GM12864 (cell line): ENCODE measurements around the gene C2CD4C.
A peak's percentile ranks its signal among the peaks of the same experiment; 100 is the strongest.
"Not testable (repeated sequence)": the region's sequence is repeated elsewhere in the genome, so short reads cannot be mapped to it uniquely, and the experiment has no call there.

ENCODE experiments used
- DNase-seq: peaks from one replicate; pipeline ENCODE4 v3.0.0-alpha.2; 2011; ENCODE audit warnings: low read depth
- H3K4me3 ChIP-seq: 2 replicates; pipeline ENCODE4 v1.5.1; 2011; ENCODE audit warnings: mild to moderate bottlenecking, low read depth, low read length, control low read depth
- TF ChIP-seq, protein P1 (sequence below): IDR thresholded peaks from 2 replicates; pipeline ENCODE4 v1.5.1; 2011; ENCODE audit warnings: low read depth, mild to moderate bottlenecking, moderate library complexity, low read length, control low read depth, inconsistent platforms; ENCODE audit errors: missing control alignments

C2CD4C gene

DNA sequence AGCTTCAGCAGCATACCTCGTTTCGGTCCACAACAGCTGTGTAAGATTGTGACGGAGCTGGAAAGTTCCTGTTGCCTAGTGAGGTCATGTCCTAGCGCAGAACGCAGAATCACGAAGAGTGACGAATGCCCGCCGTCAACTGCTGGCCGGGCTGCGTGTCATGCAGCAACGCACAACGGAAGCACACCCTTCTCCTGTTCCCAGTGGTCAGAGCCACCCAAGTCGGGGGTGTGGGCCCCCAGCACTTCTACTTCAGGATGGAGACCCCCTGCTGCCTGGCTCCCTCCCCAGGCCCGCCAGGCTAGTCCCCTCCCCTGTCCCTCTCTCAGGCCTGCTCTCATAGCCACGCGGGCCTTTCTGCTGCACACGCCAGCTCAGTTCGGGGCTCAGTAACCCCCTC lies 25.9 kb downstream of the C2CD4C start:
- H3K4me3 ChIP-seq = no peak overlapping the region
- TF ChIP-seq, protein P1, sequence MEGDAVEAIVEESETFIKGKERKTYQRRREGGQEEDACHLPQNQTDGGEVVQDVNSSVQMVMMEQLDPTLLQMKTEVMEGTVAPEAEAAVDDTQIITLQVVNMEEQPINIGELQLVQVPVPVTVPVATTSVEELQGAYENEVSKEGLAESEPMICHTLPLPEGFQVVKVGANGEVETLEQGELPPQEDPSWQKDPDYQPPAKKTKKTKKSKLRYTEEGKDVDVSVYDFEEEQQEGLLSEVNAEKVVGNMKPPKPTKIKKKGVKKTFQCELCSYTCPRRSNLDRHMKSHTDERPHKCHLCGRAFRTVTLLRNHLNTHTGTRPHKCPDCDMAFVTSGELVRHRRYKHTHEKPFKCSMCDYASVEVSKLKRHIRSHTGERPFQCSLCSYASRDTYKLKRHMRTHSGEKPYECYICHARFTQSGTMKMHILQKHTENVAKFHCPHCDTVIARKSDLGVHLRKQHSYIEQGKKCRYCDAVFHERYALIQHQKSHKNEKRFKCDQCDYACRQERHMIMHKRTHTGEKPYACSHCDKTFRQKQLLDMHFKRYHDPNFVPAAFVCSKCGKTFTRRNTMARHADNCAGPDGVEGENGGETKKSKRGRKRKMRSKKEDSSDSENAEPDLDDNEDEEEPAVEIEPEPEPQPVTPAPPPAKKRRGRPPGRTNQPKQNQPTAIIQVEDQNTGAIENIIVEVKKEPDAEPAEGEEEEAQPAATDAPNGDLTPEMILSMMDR = no peak
- no peak for DNase-seq

DNA sequence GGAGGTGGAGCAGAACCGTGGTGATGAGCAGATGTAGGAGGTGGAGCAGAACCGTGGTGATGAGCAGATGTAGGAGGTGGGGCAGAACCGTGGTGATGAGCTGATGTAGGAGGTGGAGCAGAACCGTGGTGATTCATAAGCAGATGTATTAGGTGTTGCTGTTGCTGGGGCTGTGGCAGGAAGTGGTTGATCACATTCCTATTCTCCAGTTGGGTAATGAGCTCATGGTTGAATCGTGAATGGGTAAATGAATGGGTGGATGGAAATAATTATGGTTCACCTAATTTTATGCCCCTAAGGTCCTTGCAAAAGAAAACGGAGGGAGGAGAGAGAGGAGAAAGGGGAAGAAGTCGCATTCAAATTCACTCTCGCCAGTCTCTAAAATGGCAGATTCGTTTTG lies 26.4 kb downstream of the C2CD4C start:
- DNase-seq = peak; percentile 69
- not testable (repeated sequence) for H3K4me3 ChIP-seq

DNA sequence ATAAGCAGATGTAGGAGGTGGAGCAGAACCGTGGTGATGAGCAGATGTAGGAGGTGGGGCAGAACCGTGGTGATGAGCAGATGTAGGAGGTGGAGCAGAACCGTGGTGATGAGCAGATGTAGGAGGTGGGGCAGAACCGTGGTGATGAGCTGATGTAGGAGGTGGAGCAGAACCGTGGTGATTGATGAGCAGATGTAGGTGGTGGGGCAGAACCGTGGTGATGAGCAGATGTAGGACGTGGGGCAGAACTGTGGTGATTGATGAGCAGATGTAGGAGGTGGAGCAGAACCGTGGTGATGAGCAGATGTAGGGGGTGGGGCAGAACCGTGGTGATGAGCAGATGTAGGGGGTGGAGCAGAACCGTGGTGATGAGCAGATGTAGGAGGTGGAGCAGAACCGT lies 27.0 kb downstream of the C2CD4C start:
- not testable (repeated sequence) for DNase-seq, H3K4me3 ChIP-seq

DNA sequence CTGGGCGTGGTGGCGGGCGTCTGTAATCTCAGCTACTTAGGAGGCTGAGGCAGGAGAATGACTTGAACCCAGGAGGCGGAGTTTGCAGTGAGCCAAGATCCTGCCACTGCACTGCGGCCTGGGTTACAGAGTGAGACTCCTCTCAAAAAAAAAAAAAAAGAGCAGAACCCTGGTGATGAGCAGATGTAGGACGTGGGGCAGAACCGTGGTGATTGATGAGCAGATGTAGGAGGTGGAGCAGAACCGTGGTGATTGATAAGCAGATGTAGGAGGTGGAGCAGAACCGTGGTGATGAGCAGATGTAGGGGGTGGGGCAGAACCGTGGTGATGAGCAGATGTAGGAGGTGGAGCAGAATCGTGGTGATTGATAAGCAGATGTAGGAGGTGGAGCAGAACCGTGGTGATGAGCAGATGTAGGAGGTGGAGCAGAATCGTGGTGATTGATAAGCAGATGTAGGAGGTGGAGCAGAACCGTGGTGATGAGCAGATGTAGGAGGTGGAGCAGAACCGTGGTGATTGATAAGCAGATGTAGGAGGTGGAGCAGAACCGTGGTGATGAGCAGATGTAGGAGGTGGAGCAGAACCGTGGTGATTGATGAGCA lies 28.2 kb downstream of the C2CD4C start:
- not testable (repeated sequence) for DNase-seq, H3K4me3 ChIP-seq

DNA sequence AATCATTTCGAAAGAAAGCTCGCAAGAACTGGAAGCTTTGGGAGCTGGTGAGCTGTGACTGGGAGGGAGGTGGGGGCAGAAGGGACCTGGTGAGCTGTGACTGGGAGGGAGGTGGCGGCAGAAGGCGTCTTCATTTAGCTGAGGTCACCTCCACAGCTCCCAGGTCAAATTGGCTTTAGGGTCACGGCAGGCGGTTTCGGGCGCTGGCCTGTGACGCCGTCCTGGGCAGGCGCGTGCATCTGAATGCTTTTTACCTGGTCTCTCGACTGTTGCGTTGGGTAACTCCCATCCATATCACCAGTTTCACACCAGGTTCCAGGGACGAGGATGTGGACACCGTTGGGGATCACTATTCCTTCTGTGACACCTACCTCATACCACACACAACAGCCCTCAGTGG lies 29.2 kb downstream of the C2CD4C start:
- H3K4me3 ChIP-seq = no peak overlapping the region
- DNase-seq = no peak
- TF ChIP-seq, protein P1 = no peak

DNA sequence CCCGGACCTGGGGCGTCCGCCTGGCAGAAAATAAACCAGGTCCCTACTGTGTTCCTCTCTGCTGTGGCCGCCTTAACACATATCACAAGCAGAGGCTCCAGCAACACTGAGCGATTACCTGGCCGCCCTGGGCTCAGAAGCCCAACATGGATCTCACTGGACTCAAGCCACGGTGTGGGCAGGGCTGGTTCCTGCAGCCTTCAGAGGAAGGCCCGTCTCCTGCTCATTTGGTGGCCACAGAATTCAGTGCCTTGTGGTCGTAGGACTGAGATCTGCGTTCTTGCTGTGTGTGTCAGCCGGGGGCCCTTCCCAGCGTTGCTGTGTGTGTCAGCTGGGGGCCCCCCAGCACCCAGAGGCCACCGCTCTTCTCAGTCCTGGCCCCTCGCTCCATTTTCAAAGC lies 30.2 kb downstream of the C2CD4C start:
- no peak overlapping the region for H3K4me3 ChIP-seq
- TF ChIP-seq, protein P1 = no peak
- no peak for DNase-seq

DNA sequence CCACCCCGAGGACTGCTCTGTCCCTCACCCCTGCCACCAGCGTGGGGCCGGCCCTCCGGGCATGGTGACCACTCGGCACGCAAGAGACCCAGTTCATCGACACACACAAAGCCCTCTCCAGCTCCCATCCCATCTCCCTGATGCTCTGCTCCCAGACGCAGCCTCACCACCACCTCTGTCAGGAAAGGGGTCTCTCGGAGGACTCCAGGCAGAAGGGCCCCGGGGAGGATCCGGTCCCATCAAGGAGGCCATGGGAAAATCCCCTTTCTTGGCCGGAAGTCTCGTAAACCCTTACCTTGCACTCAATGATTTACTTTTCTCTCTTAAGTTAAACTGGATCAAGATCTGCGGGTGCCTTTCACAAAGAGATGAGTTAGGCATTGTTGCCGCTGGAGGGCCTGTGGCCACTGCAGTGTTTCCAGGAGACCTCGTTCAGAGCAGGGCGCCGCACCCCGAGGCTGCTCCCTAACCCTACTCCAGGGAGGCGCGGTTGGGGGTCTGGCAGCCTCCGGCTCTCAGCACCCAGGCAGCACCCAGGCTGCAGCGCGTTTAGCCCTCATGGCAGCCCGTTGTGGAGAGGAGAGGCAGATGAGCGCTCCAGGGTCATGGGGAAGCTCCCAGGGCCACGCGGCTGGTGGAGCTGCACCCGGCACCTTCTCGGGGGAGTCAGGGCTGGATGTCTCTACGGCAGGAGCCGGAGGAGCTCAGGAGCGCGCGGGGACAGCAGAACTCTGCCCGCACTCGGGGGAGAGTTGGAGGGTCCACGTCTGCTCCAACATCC lies 31.0 kb downstream of the C2CD4C start:
- no peak overlapping the region for H3K4me3 ChIP-seq
- TF ChIP-seq, protein P1 = no peak
- no peak for DNase-seq

DNA sequence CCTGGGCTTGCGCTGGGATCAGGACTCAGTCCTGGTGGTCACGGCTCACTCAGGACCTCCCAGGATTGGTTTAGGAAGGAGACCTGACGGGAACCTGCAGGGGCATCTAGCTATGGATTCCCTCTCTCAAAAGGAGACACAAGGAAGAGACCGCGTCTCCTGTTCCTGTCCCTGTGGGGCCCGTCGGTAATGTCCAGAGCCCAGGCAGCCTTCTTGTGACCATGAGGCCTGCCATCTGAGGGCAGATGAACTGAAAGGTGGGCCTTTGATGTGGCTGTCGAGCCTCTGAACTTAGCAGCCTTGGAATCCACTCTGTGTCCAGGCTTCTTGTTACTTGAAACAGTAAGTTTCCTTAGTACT lies 32.9 kb downstream of the C2CD4C start:
- no peak overlapping the region for H3K4me3 ChIP-seq
- TF ChIP-seq, protein P1 = no peak
- no peak for DNase-seq
